Esophagus squamous epithelium (tissue), 4 donors: ENCODE results near the gene SOX9.

ENCODE experiments used
- POLR2A ChIP-seq, 4 donors: fragments of 450-650 bp; IDR thresholded peaks; one replicate each; pipeline ENCODE4 v1.6.1; 2017; ENCODE audit warnings: antibody characterized with exemption in 4 of 4, mild to moderate bottlenecking in 4 of 4, moderate library complexity in 3 of 4
- TF ChIP-seq, protein P1 (sequence below), 6 experiments: fragments of 450-650 bp in 4 of 6; fragments of 200-600 bp in 2 of 6; sonication (generic) in 2 of 6; IDR thresholded peaks; one replicate each; pipeline ENCODE4 v1.5.1; 2016 to 2019; ENCODE audit warnings: antibody characterized with exemption in 6 of 6, mild to moderate bottlenecking in 4 of 6, moderate library complexity in 4 of 6

DNA sequence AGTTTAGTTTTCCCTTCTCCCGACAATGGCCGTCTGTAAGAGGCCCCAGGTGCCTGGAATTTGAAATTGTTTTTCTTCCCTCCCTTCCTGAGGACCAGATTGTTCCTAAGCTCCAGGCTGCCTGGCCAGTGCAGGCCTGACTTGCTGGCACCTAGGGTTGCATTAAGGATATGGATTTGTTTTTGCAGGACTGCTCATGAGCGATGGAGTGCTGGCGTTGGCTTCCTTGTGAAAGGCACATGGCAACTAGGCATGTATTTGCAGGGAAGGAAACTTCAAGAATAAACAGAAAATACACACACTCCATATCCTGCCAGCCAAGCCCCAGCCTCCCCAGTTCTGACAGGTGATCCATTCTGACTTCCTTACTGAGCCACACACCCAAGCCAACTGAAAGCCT is 25.5 kb upstream of the SOX9 start:
- TF ChIP-seq, protein P1, sequence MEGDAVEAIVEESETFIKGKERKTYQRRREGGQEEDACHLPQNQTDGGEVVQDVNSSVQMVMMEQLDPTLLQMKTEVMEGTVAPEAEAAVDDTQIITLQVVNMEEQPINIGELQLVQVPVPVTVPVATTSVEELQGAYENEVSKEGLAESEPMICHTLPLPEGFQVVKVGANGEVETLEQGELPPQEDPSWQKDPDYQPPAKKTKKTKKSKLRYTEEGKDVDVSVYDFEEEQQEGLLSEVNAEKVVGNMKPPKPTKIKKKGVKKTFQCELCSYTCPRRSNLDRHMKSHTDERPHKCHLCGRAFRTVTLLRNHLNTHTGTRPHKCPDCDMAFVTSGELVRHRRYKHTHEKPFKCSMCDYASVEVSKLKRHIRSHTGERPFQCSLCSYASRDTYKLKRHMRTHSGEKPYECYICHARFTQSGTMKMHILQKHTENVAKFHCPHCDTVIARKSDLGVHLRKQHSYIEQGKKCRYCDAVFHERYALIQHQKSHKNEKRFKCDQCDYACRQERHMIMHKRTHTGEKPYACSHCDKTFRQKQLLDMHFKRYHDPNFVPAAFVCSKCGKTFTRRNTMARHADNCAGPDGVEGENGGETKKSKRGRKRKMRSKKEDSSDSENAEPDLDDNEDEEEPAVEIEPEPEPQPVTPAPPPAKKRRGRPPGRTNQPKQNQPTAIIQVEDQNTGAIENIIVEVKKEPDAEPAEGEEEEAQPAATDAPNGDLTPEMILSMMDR (IDR thresholded peaks at IDR 0.05) = no peak
- TF ChIP-seq POLR2A (IDR thresholded peaks at IDR 0.05) = no peak
